PFSK-1 (cell line): ENCODE data around the gene RASL11B.

Source experiments
- POLR2AphosphoS5 ChIP-seq: IDR thresholded peaks from 2 replicates; pipeline ENCODE4 v1.6.1; 2012; ENCODE audit warnings: low read depth, mild to moderate bottlenecking, control low read depth, low read length, moderate library complexity
- SIN3A ChIP-seq: IDR thresholded peaks from 2 replicates; pipeline ENCODE4 v1.6.1; 2012; ENCODE audit warnings: mild to moderate bottlenecking, low read length, moderate library complexity, borderline replicate concordance; ENCODE audit not compliant: insufficient read depth
- TAF1 ChIP-seq: IDR thresholded peaks from 2 replicates; pipeline ENCODE4 v1.6.1; 2012; ENCODE audit warnings: low read length, control low read depth, borderline replicate concordance; ENCODE audit not compliant: insufficient read depth
- TF ChIP-seq, protein P1 (sequence below), 2 experiments: IDR thresholded peaks; 2 replicates each; pipeline versions ENCODE4 v1.6.1 to v1.8.0; 2011 to 2012; ENCODE audit warnings: low read depth in 2 of 2, low read length in 2 of 2, control low read depth in 1 of 2, inconsistent platforms in 1 of 2, mild to moderate bottlenecking in 1 of 2, moderate library complexity in 1 of 2; ENCODE audit not compliant: insufficient read depth in 1 of 2

DNA sequence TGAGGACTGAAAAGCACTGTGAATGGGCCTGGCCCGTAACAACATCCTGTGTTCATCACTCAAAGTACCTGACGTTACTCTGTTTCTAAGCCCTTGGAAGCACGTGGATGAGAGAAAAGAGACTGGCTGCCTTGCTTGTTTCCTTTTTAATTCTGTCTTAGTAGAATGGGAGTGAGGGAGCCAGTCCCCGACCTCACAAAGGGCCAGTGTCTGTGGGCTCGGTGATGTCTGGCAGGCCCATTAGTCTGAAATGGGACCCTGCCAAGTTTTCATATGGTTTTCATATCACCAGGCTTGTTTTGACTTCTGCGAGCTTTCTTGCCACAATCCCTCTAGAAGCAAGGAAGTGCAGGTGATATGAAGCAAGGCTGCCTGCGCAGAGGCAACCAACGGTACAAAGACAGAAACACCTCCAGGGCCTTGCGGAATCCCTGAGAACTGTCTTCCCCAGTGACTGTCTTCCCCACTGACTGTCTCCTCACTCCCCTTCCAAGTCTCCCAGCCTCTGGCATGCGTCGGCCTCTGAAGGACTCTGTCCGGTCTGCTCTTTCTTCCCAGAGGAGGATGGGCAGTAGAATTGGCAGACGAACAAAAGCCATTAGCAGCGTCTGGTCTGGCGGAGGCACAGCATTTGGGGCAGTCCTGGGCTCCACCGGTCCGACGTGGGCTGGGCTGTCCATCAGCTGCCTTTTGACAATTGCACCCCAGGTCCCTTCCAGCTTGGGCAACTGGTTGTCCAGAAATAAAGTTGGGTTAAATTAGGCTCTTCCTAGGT is 20.2 kb upstream of the RASL11B start:
- no peak for TF ChIP-seq SIN3A
- TF ChIP-seq, protein P1, sequence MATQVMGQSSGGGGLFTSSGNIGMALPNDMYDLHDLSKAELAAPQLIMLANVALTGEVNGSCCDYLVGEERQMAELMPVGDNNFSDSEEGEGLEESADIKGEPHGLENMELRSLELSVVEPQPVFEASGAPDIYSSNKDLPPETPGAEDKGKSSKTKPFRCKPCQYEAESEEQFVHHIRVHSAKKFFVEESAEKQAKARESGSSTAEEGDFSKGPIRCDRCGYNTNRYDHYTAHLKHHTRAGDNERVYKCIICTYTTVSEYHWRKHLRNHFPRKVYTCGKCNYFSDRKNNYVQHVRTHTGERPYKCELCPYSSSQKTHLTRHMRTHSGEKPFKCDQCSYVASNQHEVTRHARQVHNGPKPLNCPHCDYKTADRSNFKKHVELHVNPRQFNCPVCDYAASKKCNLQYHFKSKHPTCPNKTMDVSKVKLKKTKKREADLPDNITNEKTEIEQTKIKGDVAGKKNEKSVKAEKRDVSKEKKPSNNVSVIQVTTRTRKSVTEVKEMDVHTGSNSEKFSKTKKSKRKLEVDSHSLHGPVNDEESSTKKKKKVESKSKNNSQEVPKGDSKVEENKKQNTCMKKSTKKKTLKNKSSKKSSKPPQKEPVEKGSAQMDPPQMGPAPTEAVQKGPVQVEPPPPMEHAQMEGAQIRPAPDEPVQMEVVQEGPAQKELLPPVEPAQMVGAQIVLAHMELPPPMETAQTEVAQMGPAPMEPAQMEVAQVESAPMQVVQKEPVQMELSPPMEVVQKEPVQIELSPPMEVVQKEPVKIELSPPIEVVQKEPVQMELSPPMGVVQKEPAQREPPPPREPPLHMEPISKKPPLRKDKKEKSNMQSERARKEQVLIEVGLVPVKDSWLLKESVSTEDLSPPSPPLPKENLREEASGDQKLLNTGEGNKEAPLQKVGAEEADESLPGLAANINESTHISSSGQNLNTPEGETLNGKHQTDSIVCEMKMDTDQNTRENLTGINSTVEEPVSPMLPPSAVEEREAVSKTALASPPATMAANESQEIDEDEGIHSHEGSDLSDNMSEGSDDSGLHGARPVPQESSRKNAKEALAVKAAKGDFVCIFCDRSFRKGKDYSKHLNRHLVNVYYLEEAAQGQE (IDR thresholded peaks at IDR 0.05; ENCODE audit: insufficient read depth in 1 of 2, low read depth in 2 of 2, low read length in 2 of 2): no peak
- TF ChIP-seq POLR2AphosphoS5: no peak
- TF ChIP-seq TAF1: peak; percentile 53; the same call in 1 of the 2 replicates
